K562 (cell line): Measurements from ENCODE around the gene INSIG1. TPM values are rescaled to one million over a fixed set of nuclear protein-coding genes. Genes with fewer than 3 reads are reported as not detected.

ENCODE experiments used
- KLF10 ChIP-seq: fragments of 250-450 bp; sonication (Bioruptor Pico); IDR thresholded peaks from 2 replicates; pipeline ENCODE4 v1.6.1; 2021; ENCODE audit warnings: matching md5 sums
- MCM7 ChIP-seq, 2 experiments: fragments of 450-650 bp; IDR thresholded peaks; 2 replicates each; pipeline ENCODE4 v1.6.1; 2016 to 2018
- POLR2A ChIP-seq: fragments of 450-650 bp; conservative IDR thresholded peaks from 2 replicates; pipeline ENCODE4 v1.6.1; 2016
- TBL1XR1 ChIP-seq, 2 experiments: IDR thresholded peaks; 2 replicates each; pipeline ENCODE4 v1.6.1; 2012; ENCODE audit warnings: improper control_type of control experiment in 2 of 2, low read length in 2 of 2, mild to moderate bottlenecking in 1 of 2
- ZNF384 ChIP-seq: IDR thresholded peaks from 2 replicates; pipeline ENCODE4 v1.6.1; 2012; ENCODE audit warnings: low read depth, low read length, improper control_type of control experiment
- ZNF780A ChIP-seq: fragments of 250-450 bp; sonication (Bioruptor Pico); IDR thresholded peaks from 2 replicates; pipeline ENCODE4 v1.5.0; 2021; ENCODE audit warnings: mild to moderate bottlenecking
- polyA plus RNA-seq, 8 experiments: library from polyadenylated mRNA; depleted of rRNA in 4 of 8; stranded (reverse) in 5 of 8; unstranded in 3 of 8; fragments of >200 nt; fragmentation: Nextera tagmentation in 2 of 8; fragmentation: Illumina TruSeq in 1 of 8; extraction: Ambion mirVana in 2 of 8; extraction: Trizol in 1 of 8; gene quantifications; 2 replicates each; pipeline versions ENCODE4 v1.2.1 to v1.2.3, GENCODE V29; 2011 to 2014; ENCODE audit warnings: inconsistent platforms in 1 of 8, missing spikeins in 1 of 8
- total RNA-seq, 7 experiments: library from RNA; depleted of rRNA in 6 of 7; stranded (reverse); fragments of >200 nt in 6 of 7; fragmentation: Illumina TruSeq in 2 of 7; extraction: Trizol in 2 of 7; gene quantifications; 2 replicates each; pipeline versions ENCODE4 v1.2.1 to v1.2.3, GENCODE V29; 2011 to 2021; ENCODE audit warnings: low replicate concordance in 1 of 7
- TF ChIP-seq, protein P1 (sequence below), 2 experiments: fragments of 450-650 bp; formaldehyde crosslinking in 1 of 2; IDR thresholded peaks; 2 replicates each; pipeline versions ENCODE4 v1.4.0 to v1.6.1; 2014 to 2020; ENCODE audit warnings: mild to moderate bottlenecking in 2 of 2, borderline replicate concordance in 1 of 2, low read depth in 1 of 2
- TF ChIP-seq, protein P2 (sequence below): fragments of 450-650 bp; formaldehyde crosslinking; IDR thresholded peaks from 2 replicates; pipeline ENCODE4 v1.4.0; 2020; ENCODE audit warnings: mild to moderate bottlenecking, mixed read lengths
- TF ChIP-seq, protein P3 (sequence below), 2 experiments: IDR thresholded peaks; 2 replicates each; pipeline ENCODE4 v1.6.1; 2012; ENCODE audit warnings: improper control_type of control experiment in 2 of 2, low read depth in 2 of 2, low read length in 2 of 2, borderline replicate concordance in 1 of 2
- TF ChIP-seq, protein P4 (sequence below): IDR thresholded peaks from 2 replicates; pipeline ENCODE4 v1.6.1; 2011; ENCODE audit not compliant: insufficient read length; ENCODE audit errors: extremely low read depth
- TF ChIP-seq, protein P5 (sequence below): sonication (generic); formaldehyde crosslinking; IDR thresholded peaks from 2 replicates; pipeline ENCODE4 v1.8.1; 2023; ENCODE audit warnings: mild to moderate bottlenecking, missing genetic modification reagents

Gene INSIG1
- total and polyA plus RNA-seq, 9 of the 15 experiments (the other 6 are each of a cell fraction or from before 2014, with no cell fraction given): 57.1 to 787 (median 238) TPM

DNA sequence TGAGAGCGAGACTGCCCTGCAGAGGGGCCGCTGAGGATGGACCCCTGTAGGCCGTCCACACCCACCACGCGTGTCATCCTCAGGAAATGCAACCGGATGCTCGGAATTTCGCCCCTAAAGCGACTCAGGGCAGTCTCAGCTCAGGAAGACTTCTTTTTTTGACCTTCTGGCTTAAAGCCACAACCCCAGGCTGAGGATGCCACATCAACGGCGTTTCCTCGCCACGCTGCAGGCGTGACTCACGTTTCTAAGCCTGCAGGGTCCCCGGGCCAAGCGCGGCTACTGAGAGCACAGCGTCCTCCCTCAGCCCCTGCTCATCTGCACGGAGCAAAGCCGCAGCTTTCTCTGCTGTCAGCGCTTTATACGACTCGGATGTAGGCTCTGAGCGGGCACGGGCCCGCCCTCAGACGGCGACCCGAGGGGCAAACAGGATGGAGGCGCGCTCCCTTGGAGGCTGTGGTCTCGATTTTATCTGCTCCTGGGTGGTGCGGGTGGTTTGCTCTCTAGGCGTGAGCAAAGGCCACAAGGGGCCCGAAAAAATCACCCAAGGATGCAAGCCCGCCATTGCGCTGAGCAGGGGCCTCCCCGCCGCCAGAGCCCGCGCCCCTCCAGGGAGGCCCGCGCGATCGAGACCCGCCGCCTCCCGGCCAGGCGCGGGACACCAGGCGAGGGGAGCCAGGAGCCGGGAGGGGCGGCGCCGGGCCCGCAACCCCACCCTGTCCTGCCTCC is 726 bp upstream of the INSIG1 start (continued):
- TF ChIP-seq, protein P1, sequence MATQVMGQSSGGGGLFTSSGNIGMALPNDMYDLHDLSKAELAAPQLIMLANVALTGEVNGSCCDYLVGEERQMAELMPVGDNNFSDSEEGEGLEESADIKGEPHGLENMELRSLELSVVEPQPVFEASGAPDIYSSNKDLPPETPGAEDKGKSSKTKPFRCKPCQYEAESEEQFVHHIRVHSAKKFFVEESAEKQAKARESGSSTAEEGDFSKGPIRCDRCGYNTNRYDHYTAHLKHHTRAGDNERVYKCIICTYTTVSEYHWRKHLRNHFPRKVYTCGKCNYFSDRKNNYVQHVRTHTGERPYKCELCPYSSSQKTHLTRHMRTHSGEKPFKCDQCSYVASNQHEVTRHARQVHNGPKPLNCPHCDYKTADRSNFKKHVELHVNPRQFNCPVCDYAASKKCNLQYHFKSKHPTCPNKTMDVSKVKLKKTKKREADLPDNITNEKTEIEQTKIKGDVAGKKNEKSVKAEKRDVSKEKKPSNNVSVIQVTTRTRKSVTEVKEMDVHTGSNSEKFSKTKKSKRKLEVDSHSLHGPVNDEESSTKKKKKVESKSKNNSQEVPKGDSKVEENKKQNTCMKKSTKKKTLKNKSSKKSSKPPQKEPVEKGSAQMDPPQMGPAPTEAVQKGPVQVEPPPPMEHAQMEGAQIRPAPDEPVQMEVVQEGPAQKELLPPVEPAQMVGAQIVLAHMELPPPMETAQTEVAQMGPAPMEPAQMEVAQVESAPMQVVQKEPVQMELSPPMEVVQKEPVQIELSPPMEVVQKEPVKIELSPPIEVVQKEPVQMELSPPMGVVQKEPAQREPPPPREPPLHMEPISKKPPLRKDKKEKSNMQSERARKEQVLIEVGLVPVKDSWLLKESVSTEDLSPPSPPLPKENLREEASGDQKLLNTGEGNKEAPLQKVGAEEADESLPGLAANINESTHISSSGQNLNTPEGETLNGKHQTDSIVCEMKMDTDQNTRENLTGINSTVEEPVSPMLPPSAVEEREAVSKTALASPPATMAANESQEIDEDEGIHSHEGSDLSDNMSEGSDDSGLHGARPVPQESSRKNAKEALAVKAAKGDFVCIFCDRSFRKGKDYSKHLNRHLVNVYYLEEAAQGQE (IDR thresholded peaks at IDR 0.05; ENCODE audit: borderline replicate concordance): no peak
- TF ChIP-seq, protein P1 (CRISPR knock-in tag; IDR thresholded peaks at IDR 0.05; ENCODE audit: low read depth): peak; percentile 38; the same call in 1 of the 2 replicates
- TF ChIP-seq KLF10 (CRISPR knock-in tag): no peak
- TF ChIP-seq, protein P2, sequence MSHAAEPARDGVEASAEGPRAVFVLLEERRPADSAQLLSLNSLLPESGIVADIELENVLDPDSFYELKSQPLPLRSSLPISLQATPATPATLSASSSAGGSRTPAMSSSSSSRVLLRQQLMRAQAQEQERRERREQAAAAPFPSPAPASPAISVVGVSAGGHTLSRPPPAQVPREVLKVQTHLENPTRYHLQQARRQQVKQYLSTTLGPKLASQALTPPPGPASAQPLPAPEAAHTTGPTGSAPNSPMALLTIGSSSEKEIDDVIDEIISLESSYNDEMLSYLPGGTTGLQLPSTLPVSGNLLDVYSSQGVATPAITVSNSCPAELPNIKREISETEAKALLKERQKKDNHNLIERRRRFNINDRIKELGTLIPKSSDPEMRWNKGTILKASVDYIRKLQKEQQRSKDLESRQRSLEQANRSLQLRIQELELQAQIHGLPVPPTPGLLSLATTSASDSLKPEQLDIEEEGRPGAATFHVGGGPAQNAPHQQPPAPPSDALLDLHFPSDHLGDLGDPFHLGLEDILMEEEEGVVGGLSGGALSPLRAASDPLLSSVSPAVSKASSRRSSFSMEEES (CRISPR knock-in tag): no peak
- no peak for TF ChIP-seq ZNF780A
- TF ChIP-seq ZNF384: no peak
- TF ChIP-seq, protein P3, sequence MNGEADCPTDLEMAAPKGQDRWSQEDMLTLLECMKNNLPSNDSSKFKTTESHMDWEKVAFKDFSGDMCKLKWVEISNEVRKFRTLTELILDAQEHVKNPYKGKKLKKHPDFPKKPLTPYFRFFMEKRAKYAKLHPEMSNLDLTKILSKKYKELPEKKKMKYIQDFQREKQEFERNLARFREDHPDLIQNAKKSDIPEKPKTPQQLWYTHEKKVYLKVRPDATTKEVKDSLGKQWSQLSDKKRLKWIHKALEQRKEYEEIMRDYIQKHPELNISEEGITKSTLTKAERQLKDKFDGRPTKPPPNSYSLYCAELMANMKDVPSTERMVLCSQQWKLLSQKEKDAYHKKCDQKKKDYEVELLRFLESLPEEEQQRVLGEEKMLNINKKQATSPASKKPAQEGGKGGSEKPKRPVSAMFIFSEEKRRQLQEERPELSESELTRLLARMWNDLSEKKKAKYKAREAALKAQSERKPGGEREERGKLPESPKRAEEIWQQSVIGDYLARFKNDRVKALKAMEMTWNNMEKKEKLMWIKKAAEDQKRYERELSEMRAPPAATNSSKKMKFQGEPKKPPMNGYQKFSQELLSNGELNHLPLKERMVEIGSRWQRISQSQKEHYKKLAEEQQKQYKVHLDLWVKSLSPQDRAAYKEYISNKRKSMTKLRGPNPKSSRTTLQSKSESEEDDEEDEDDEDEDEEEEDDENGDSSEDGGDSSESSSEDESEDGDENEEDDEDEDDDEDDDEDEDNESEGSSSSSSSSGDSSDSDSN (IDR thresholded peaks at IDR 0.05; ENCODE audit: borderline replicate concordance in 1 of 2, low read depth in 2 of 2, low read length in 2 of 2): 0 out of 4 replicates have a peak, but pooled peaks of 1 of the 2 experiments have one; percentile 53
- peak; percentile 73 for TF ChIP-seq POLR2A
- TF ChIP-seq TBL1XR1 (IDR thresholded peaks at IDR 0.05; ENCODE audit: low read length in 2 of 2): 0 out of 4 replicates have a peak, but pooled peaks of 1 of the 2 experiments have one; percentile 41
- TF ChIP-seq, protein P4, sequence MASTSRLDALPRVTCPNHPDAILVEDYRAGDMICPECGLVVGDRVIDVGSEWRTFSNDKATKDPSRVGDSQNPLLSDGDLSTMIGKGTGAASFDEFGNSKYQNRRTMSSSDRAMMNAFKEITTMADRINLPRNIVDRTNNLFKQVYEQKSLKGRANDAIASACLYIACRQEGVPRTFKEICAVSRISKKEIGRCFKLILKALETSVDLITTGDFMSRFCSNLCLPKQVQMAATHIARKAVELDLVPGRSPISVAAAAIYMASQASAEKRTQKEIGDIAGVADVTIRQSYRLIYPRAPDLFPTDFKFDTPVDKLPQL: no peak
- TF ChIP-seq MCM7 (IDR thresholded peaks at IDR 0.05): no peak
- TF ChIP-seq, protein P5, sequence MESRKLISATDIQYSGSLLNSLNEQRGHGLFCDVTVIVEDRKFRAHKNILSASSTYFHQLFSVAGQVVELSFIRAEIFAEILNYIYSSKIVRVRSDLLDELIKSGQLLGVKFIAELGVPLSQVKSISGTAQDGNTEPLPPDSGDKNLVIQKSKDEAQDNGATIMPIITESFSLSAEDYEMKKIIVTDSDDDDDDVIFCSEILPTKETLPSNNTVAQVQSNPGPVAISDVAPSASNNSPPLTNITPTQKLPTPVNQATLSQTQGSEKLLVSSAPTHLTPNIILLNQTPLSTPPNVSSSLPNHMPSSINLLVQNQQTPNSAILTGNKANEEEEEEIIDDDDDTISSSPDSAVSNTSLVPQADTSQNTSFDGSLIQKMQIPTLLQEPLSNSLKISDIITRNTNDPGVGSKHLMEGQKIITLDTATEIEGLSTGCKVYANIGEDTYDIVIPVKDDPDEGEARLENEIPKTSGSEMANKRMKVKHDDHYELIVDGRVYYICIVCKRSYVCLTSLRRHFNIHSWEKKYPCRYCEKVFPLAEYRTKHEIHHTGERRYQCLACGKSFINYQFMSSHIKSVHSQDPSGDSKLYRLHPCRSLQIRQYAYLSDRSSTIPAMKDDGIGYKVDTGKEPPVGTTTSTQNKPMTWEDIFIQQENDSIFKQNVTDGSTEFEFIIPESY: no peak
